ENCODE results near the gene LELP1.

DNA sequence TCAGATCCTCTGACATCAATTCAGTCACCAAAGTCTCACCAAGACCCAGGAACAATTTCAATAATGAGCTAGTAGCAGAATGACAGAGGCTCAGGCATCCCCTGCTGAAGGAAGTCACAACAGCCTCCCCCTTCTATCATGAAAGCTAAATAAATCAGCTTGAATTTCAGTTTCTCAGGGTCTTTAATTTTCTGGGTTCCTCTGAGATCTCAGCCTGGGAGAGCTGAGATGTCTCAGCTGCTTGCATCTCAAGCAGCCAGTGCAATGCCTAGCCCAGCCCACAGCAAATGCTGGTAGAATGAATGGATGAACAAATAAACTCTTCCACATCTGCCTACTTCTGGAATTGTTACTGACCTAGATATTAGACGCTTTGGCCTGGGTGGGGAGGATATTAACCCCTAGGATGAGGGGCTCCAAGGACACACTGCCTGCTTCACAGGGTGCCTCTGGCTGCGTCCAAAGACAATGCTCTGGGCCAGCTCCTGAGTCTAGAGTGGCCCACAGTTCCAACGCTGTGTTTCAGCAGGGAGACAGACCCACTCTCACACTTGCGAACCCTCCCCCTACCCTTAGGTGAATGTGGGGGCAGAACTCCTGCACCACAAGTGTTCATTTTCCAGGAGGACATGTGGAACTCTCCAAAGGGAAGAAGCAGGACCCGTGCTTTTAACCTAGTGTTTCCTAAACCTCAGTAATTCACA lies 45.1 kb downstream of the LELP1 start:
- TF ChIP-seq POLR2AphosphoS5 (IDR thresholded peaks at IDR 0.05; ENCODE audit: insufficient read depth, low read depth, low read length): no peak
- TF ChIP-seq, protein P1, sequence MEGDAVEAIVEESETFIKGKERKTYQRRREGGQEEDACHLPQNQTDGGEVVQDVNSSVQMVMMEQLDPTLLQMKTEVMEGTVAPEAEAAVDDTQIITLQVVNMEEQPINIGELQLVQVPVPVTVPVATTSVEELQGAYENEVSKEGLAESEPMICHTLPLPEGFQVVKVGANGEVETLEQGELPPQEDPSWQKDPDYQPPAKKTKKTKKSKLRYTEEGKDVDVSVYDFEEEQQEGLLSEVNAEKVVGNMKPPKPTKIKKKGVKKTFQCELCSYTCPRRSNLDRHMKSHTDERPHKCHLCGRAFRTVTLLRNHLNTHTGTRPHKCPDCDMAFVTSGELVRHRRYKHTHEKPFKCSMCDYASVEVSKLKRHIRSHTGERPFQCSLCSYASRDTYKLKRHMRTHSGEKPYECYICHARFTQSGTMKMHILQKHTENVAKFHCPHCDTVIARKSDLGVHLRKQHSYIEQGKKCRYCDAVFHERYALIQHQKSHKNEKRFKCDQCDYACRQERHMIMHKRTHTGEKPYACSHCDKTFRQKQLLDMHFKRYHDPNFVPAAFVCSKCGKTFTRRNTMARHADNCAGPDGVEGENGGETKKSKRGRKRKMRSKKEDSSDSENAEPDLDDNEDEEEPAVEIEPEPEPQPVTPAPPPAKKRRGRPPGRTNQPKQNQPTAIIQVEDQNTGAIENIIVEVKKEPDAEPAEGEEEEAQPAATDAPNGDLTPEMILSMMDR (IDR thresholded peaks at IDR 0.05; ENCODE audit: extremely low read depth in 1 of 2, insufficient read depth in 1 of 2, low read depth in 1 of 2, low read length in 2 of 2): no peak
- TF ChIP-seq, protein P2, sequence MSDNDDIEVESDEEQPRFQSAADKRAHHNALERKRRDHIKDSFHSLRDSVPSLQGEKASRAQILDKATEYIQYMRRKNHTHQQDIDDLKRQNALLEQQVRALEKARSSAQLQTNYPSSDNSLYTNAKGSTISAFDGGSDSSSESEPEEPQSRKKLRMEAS (IDR thresholded peaks at IDR 0.05; ENCODE audit: insufficient read depth, insufficient read length): no peak
- TF ChIP-seq MYC (IDR thresholded peaks at IDR 0.05; ENCODE audit: low read depth, low read length): no peak
- no peak for TF ChIP-seq JUN (IDR thresholded peaks at IDR 0.05; ENCODE audit: borderline replicate concordance, insufficient read depth, insufficient read length, low read depth)
- no peak for TF ChIP-seq EZH2 (IDR thresholded peaks at IDR 0.05; ENCODE audit: borderline replicate concordance, low read depth, low read length, severe bottlenecking)
- TF ChIP-seq POLR2A (IDR thresholded peaks at IDR 0.05; ENCODE audit: low read depth, low read length): no peak

Data from endothelial cell of umbilical vein (primary cell).